Lung (tissue), 12 donors: ENCODE measurements around the gene ATG5. TPM values are rescaled to one million over a fixed set of nuclear protein-coding genes. Genes with fewer than 3 reads are reported as not detected.

Experiments
- ATAC-seq: fragments of 200-7000 bp; cut with Tn5 transposase; one replicate; pipeline ENCODE4 v1.9.1; 2020; ENCODE audit warnings: moderate number of reproducible peaks; ENCODE audit not compliant: insufficient read depth, low FRiP score
- DNase-seq, 3 donors: peaks; one replicate each; pipeline ENCODE4 v3.0.0-alpha.2; 2013 to 2017
- H3K27ac ChIP-seq, 2 donors: one replicate each; pipeline ENCODE4 v1.5.1; 2013; ENCODE audit warnings: mild to moderate bottlenecking in 2 of 2, moderate library complexity in 2 of 2, control low read depth in 1 of 2, inconsistent platforms in 1 of 2, low read depth in 1 of 2, low read length in 1 of 2
- H3K27me3 ChIP-seq, 3 donors: one replicate each; pipeline ENCODE4 v1.5.1; 2013; ENCODE audit warnings: low read length in 2 of 3; ENCODE audit not compliant: control insufficient read depth in 3 of 3, insufficient read depth in 3 of 3
- H3K36me3 ChIP-seq, 4 donors: one replicate each; pipeline ENCODE4 v1.5.1; 2013; ENCODE audit warnings: low read length in 4 of 4, mild to moderate bottlenecking in 1 of 4, moderate library complexity in 1 of 4; ENCODE audit not compliant: control insufficient read depth in 4 of 4, insufficient read depth in 4 of 4
- H3K4me1 ChIP-seq, 5 donors: one replicate each; pipeline ENCODE4 v1.5.1; 2013; ENCODE audit warnings: low read length in 5 of 5, mild to moderate bottlenecking in 2 of 5, moderate library complexity in 1 of 5; ENCODE audit not compliant: control insufficient read depth in 5 of 5, insufficient read depth in 5 of 5
- H3K4me3 ChIP-seq: one replicate; pipeline ENCODE4 v1.5.1; 2013; ENCODE audit warnings: mild to moderate bottlenecking, control low read depth, moderate library complexity
- H3K9ac ChIP-seq, 2 donors: one replicate each; pipeline ENCODE4 v1.5.1; 2013; ENCODE audit warnings: low read length in 2 of 2, control low read depth in 1 of 2; ENCODE audit not compliant: insufficient read depth in 1 of 2
- H3K9me3 ChIP-seq, 4 donors: one replicate each; pipeline ENCODE4 v1.5.1; 2013; ENCODE audit warnings: low read length in 3 of 4, mild to moderate bottlenecking in 1 of 4, moderate library complexity in 1 of 4; ENCODE audit not compliant: control insufficient read depth in 4 of 4, insufficient read depth in 3 of 4
- CTCF ChIP-seq: IDR thresholded peaks from 2 replicates; pipeline ENCODE4 v1.5.1; 2012; ENCODE audit warnings: mild to moderate bottlenecking; ENCODE audit errors: control extremely low read depth, extremely low read depth
- WGBS, 2 donors: extraction: QIAGEN DNeasy Blood & Tissue Kit; methylation state at CpG; one replicate each; pipeline ENCODE4 v1.1.7; 2013; 5-methylcytosine and 5-hydroxymethylcytosine counted together
- polyA plus RNA-seq, 2 donors: library from polyadenylated mRNA; stranded (reverse); fragments of 200-250 nt; gene quantifications; one replicate each; pipeline ENCODE4 v1.2.1, GENCODE V29; 2013
- total RNA-seq, 2 donors: library from RNA; depleted of rRNA in 1 of 2; stranded (reverse); fragments of >200 nt in 1 of 2; gene quantifications; one replicate each; pipeline ENCODE4 v1.2.1, GENCODE V29; 2014 to 2021
- donor health status: control.
- donor health status: control.
- donor health status: Bipolar disorder and iron deficiency.
- donor health status: healthy.
- donor health status: DM: yes; HTN: yes; CAD: no.

Gene ATG5
- total and polyA plus RNA-seq, 4 donors, result 15.0 to 54.2 (median 22.3) TPM

GRCh38 chr6:106178900-106179299 is 146.7 kb downstream of the ATG5 start:
- no peak for TF ChIP-seq CTCF
- DNase-seq (no peak), ATAC-seq (no peak)
- Histone ChIP-seq H3K36me3 (no peaks in the 10 kb centered on the region), H3K9ac (no peak overlapping the region), H3K27ac (no peak overlapping the region), H3K27me3 (no peaks in the 10 kb centered on the region), H3K9me3 (no peaks in the 10 kb centered on the region), H3K4me3 (no peak overlapping the region), H3K4me1 (no peaks in the 10 kb centered on the region)
- 46 to 60% methylated on average over 3 of the region's 3 CpGs for WGBS, 2 donors

- no peaks in the 10 kb centered on the region for H3K4me1 ChIP-seq
- no peak for TF ChIP-seq CTCF
- no peaks in the 10 kb centered on the region for H3K36me3 ChIP-seq
- DNase-seq, result no peak
- H3K27ac ChIP-seq, result no peak overlapping the region
- ATAC-seq, result no peak
- no peak overlapping the region for H3K9ac ChIP-seq
- no peaks in the 10 kb centered on the region for H3K27me3 ChIP-seq
- WGBS, 2 donors, result 76 to 80% methylated on average over 2 of the region's 2 CpGs
- H3K4me3 ChIP-seq, result no peak overlapping the region
- no peaks in the 10 kb centered on the region for H3K9me3 ChIP-seq
Observed at GRCh38 chr6:106177786-106178185, 147.8 kb downstream of the ATG5 start.

GRCh38 chr6:106173124-106173879 is 152.3 kb downstream of the ATG5 start:
- H3K4me3 ChIP-seq, result no peak overlapping the region
- 91 to 99% methylated on average over 2 of the region's 2 CpGs for WGBS, 2 donors
- H3K27ac ChIP-seq, result no peak overlapping the region
- H3K9me3 ChIP-seq, result no peaks in the 10 kb centered on the region
- H3K9ac ChIP-seq, result no peak overlapping the region
- no peak for TF ChIP-seq CTCF
- H3K27me3 ChIP-seq, result no peaks in the 10 kb centered on the region
- peaks cover 0 to 2% (median 0%) of the 10 kb centered on the region in 5 donors for H3K4me1 ChIP-seq
- H3K36me3 ChIP-seq, result no peaks in the 10 kb centered on the region
- no peak for ATAC-seq
- DNase-seq, result no peak
